ENCODE data around the gene ATP2A3. TPM values are rescaled to one million over a fixed set of nuclear protein-coding genes. Genes with fewer than 3 reads are reported as not detected.

The ATP2A3 gene
- polyA plus RNA-seq, 1 donor from 2014 or later = not detected

DNA sequence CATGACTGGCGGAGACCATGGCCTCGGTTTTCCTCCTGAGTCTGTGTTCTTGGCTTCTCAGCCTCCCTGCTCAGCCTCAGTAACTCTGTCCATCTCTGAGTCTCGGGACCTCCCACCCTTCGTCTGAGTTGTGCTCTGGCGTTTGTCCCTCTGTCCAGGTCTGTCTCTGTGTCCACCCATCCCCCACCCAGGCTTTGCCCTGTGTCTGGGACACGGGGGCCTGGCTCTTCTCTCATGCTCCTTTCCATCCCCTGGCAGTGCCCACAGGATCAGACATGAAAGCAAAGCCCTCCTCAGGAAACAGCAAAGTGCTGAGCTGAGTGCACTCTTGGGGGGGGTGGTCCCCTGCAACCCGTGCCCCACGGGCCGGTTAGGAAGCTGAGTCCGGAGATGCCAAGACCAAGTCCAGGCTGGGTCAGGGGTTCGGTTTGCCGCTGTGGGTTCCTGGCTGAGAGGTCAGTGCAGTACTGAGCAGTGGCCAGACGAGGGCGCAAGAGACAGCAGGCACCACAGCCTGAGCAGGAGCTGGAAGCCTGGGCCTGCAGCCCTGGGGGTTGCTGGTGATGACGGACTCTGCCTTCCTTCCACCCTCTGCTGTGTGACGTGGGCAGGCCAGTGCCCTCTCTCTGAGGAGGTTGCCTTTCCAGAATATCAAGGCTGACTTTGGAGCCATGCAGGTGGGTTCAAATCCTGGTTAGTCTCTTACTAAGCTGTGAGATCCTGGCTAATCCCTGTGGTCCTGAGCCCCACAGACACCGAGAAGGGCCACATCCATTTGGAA is 50.5 kb downstream of the ATP2A3 start:
- H3K36me3 ChIP-seq (ENCODE audit: insufficient read depth, low read length) = no peaks in the 10 kb centered on the region
- no peak overlapping the region for H2AFZ ChIP-seq (ENCODE audit: low read depth, low read length)
- H4K20me1 ChIP-seq (ENCODE audit: insufficient read depth) = no peaks in the 10 kb centered on the region
- no peak overlapping the region for H3K9ac ChIP-seq (ENCODE audit: low read length)
- peak; percentile 75 for TF ChIP-seq SMC3 (conservative IDR thresholded peaks at IDR 0.05; ENCODE audit: poor library complexity)
- no peak for TF ChIP-seq TAF1 (IDR thresholded peaks at IDR 0.05; ENCODE audit: low read depth)
- TF ChIP-seq, protein P1, sequence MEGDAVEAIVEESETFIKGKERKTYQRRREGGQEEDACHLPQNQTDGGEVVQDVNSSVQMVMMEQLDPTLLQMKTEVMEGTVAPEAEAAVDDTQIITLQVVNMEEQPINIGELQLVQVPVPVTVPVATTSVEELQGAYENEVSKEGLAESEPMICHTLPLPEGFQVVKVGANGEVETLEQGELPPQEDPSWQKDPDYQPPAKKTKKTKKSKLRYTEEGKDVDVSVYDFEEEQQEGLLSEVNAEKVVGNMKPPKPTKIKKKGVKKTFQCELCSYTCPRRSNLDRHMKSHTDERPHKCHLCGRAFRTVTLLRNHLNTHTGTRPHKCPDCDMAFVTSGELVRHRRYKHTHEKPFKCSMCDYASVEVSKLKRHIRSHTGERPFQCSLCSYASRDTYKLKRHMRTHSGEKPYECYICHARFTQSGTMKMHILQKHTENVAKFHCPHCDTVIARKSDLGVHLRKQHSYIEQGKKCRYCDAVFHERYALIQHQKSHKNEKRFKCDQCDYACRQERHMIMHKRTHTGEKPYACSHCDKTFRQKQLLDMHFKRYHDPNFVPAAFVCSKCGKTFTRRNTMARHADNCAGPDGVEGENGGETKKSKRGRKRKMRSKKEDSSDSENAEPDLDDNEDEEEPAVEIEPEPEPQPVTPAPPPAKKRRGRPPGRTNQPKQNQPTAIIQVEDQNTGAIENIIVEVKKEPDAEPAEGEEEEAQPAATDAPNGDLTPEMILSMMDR (IDR thresholded peaks at IDR 0.05; ENCODE audit: poor library complexity, severe bottlenecking) = peak; percentile 83
- TF ChIP-seq POLR2AphosphoS5 (IDR thresholded peaks at IDR 0.05) = no peak
- no peak for TF ChIP-seq MXI1 (conservative IDR thresholded peaks at IDR 0.05; ENCODE audit: poor library complexity, severe bottlenecking)
- TF ChIP-seq RAD21 (conservative IDR thresholded peaks at IDR 0.05) = peak; percentile 76
- TF ChIP-seq EP300 (conservative IDR thresholded peaks at IDR 0.05; ENCODE audit: poor library complexity, severe bottlenecking) = no peak
- TF ChIP-seq EZH2 (IDR thresholded peaks at IDR 0.05; ENCODE audit: borderline replicate concordance, insufficient read depth, low read length, poor library complexity, severe bottlenecking) = no peak
- TF ChIP-seq, protein P2, sequence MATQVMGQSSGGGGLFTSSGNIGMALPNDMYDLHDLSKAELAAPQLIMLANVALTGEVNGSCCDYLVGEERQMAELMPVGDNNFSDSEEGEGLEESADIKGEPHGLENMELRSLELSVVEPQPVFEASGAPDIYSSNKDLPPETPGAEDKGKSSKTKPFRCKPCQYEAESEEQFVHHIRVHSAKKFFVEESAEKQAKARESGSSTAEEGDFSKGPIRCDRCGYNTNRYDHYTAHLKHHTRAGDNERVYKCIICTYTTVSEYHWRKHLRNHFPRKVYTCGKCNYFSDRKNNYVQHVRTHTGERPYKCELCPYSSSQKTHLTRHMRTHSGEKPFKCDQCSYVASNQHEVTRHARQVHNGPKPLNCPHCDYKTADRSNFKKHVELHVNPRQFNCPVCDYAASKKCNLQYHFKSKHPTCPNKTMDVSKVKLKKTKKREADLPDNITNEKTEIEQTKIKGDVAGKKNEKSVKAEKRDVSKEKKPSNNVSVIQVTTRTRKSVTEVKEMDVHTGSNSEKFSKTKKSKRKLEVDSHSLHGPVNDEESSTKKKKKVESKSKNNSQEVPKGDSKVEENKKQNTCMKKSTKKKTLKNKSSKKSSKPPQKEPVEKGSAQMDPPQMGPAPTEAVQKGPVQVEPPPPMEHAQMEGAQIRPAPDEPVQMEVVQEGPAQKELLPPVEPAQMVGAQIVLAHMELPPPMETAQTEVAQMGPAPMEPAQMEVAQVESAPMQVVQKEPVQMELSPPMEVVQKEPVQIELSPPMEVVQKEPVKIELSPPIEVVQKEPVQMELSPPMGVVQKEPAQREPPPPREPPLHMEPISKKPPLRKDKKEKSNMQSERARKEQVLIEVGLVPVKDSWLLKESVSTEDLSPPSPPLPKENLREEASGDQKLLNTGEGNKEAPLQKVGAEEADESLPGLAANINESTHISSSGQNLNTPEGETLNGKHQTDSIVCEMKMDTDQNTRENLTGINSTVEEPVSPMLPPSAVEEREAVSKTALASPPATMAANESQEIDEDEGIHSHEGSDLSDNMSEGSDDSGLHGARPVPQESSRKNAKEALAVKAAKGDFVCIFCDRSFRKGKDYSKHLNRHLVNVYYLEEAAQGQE (IDR thresholded peaks at IDR 0.05; ENCODE audit: borderline replicate concordance) = no peak
- H3F3A ChIP-seq (ENCODE audit: insufficient read depth, low read length, poor library complexity, severe bottlenecking) = no peaks in the 10 kb centered on the region
- H3K9me2 ChIP-seq (ENCODE audit: insufficient read depth, low read length) = no peaks in the 10 kb centered on the region
- H3K4me2 ChIP-seq (ENCODE audit: low read length) = no peak overlapping the region
- H3K9me3 ChIP-seq (ENCODE audit: low read length) = no peaks in the 10 kb centered on the region
- no peak overlapping the region for H3K4me3 ChIP-seq (ENCODE audit: low read length)
- no peak overlapping the region for H3K27ac ChIP-seq (ENCODE audit: low read length)
- H3K79me2 ChIP-seq (replicated peaks; ENCODE audit: insufficient read depth, low read length) = no peaks in the 10 kb centered on the region
- H3K27me3 ChIP-seq (ENCODE audit: insufficient read depth, low read depth, low read length) = no peaks in the 10 kb centered on the region

DNA sequence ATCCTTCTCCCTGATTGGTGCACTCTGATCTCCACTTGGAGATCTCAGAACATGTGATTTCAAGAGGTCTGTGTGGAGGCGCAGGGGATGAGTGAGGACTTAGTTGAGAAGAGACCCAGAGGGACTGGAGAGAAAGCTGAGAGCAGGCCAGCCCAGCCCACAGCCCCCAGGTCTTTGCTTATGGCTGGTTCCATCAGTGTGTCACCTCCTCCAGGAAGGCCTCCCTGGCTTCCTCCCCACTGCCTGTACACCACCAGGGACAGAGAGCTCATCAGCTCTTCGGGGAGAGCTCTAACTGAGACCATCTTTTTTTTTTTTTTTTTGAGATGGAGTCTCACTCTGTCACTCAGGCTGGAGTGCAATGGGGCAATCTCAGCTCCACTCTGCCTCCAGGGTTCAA is 51.4 kb downstream of the ATP2A3 start:
- Histone ChIP-seq H2AFZ (ENCODE audit: low read depth, low read length) (no peak overlapping the region), H4K20me1 (ENCODE audit: insufficient read depth) (no peaks in the 10 kb centered on the region), H3F3A (ENCODE audit: insufficient read depth, low read length, poor library complexity, severe bottlenecking) (no peaks in the 10 kb centered on the region), H3K9me3 (ENCODE audit: low read length) (no peaks in the 10 kb centered on the region), H3K27ac (ENCODE audit: low read length) (no peak overlapping the region), H3K4me3 (ENCODE audit: low read length) (no peak overlapping the region), H3K9me2 (ENCODE audit: insufficient read depth, low read length) (no peaks in the 10 kb centered on the region), H3K27me3 (ENCODE audit: insufficient read depth, low read depth, low read length) (no peaks in the 10 kb centered on the region), H3K9ac (ENCODE audit: low read length) (no peak overlapping the region), H3K36me3 (ENCODE audit: insufficient read depth, low read length) (no peaks in the 10 kb centered on the region), H3K79me2 (replicated peaks; ENCODE audit: insufficient read depth, low read length) (no peaks in the 10 kb centered on the region), H3K4me2 (ENCODE audit: low read length) (no peak overlapping the region)
- no peak for TF ChIP-seq RAD21 (conservative IDR thresholded peaks at IDR 0.05)
- no peak for TF ChIP-seq MXI1 (conservative IDR thresholded peaks at IDR 0.05; ENCODE audit: poor library complexity, severe bottlenecking)
- TF ChIP-seq, protein P1 (IDR thresholded peaks at IDR 0.05; ENCODE audit: poor library complexity, severe bottlenecking) = no peak
- TF ChIP-seq POLR2AphosphoS5 (IDR thresholded peaks at IDR 0.05) = no peak
- no peak for TF ChIP-seq SMC3 (conservative IDR thresholded peaks at IDR 0.05; ENCODE audit: poor library complexity)
- no peak for TF ChIP-seq EP300 (conservative IDR thresholded peaks at IDR 0.05; ENCODE audit: poor library complexity, severe bottlenecking)
- no peak for TF ChIP-seq TAF1 (IDR thresholded peaks at IDR 0.05; ENCODE audit: low read depth)

All from neural cell (in vitro differentiated cells).